HL-60 (cell line): Measurements from ENCODE around the gene MORN4.

Source experiments
- DNase-seq, 2 experiments: peaks; one replicate each; pipeline ENCODE4 v3.0.0-alpha.2; 2010 to 2020; ENCODE audit warnings: low read depth in 1 of 2, low spot score in 1 of 2
- H3K27ac ChIP-seq: fragments of 250-450 bp; sonication (Bioruptor Pico); replicated peaks from 2 replicates; pipeline ENCODE4 v1.5.1; 2020; ENCODE audit warnings: mild to moderate bottlenecking, moderate library complexity
- H3K27me3 ChIP-seq: fragments of 250-450 bp; sonication (Bioruptor Pico); 2 replicates; pipeline ENCODE4 v1.5.1; 2021; ENCODE audit warnings: mild to moderate bottlenecking, moderate library complexity; ENCODE audit not compliant: insufficient read depth, poor library complexity, severe bottlenecking
- H3K4me3 ChIP-seq: replicated peaks from 2 replicates; pipeline ENCODE4 v1.5.1; 2011; ENCODE audit warnings: mild to moderate bottlenecking, control low read depth, low read length; ENCODE audit not compliant: insufficient read depth
- GABPA ChIP-seq: IDR thresholded peaks from 2 replicates; pipeline ENCODE4 v1.6.1; 2012; ENCODE audit warnings: low read depth
- POLR2AphosphoS5 ChIP-seq: IDR thresholded peaks from 2 replicates; pipeline ENCODE4 v1.6.1; 2012; ENCODE audit warnings: low read depth
- SPI1 ChIP-seq: IDR thresholded peaks from 2 replicates; pipeline ENCODE4 v1.6.1; 2012; ENCODE audit warnings: low read depth, mild to moderate bottlenecking, borderline replicate concordance
- TF ChIP-seq, protein P1 (sequence below): IDR thresholded peaks from one replicate; pipeline ENCODE4 v1.5.1; 2011; ENCODE audit warnings: low read length, control low read depth, inconsistent platforms; ENCODE audit not compliant: insufficient read depth
- TF ChIP-seq, protein P2 (sequence below): IDR thresholded peaks from 2 replicates; pipeline ENCODE4 v1.6.1; 2012; ENCODE audit warnings: low read depth; ENCODE audit not compliant: insufficient replicate concordance

MORN4 gene

GRCh38 chr10:97590748-97591495 is 42.4 kb downstream of the MORN4 start:
- H3K27ac ChIP-seq = no peak overlapping the region
- DNase-seq = no peak

DNA sequence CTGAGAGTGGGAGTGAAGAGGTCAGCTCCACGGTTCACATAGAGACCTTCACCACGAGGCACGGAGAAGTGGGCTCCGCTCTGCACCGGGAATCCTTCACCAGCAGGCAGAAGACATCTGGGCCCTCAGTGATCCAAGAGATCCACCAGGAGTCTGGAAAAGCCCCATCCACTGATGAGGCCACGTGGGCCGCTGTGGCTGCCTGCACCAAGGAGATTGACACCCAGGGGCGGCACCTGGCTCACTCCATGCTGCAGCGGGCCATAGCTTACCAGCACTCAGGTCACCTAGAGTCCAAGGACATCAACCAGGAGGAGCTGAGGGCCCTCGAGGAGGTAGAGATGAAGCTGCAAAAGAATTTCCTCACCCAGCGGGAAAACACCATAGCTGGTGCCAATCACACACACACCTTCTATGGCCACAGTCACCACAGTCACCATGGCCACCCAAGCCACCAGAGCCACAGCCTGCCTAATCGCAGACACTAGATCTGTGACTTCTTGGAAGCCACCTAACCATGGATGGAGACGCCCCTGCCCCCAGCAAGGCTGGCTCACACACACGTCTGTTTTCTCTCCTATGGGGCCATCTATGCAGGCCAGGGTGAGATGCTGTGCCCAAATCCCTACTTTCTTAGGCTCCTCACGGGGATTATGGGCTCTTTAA is 43.1 kb downstream of the MORN4 start:
- H3K4me3 ChIP-seq = no peak overlapping the region
- no peak for DNase-seq
- H3K27ac ChIP-seq = no peak overlapping the region
- TF ChIP-seq GABPA (no peak), POLR2AphosphoS5 (no peak), SPI1 (no peak)
- TF ChIP-seq, protein P1, sequence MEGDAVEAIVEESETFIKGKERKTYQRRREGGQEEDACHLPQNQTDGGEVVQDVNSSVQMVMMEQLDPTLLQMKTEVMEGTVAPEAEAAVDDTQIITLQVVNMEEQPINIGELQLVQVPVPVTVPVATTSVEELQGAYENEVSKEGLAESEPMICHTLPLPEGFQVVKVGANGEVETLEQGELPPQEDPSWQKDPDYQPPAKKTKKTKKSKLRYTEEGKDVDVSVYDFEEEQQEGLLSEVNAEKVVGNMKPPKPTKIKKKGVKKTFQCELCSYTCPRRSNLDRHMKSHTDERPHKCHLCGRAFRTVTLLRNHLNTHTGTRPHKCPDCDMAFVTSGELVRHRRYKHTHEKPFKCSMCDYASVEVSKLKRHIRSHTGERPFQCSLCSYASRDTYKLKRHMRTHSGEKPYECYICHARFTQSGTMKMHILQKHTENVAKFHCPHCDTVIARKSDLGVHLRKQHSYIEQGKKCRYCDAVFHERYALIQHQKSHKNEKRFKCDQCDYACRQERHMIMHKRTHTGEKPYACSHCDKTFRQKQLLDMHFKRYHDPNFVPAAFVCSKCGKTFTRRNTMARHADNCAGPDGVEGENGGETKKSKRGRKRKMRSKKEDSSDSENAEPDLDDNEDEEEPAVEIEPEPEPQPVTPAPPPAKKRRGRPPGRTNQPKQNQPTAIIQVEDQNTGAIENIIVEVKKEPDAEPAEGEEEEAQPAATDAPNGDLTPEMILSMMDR = no peak
- TF ChIP-seq, protein P2, sequence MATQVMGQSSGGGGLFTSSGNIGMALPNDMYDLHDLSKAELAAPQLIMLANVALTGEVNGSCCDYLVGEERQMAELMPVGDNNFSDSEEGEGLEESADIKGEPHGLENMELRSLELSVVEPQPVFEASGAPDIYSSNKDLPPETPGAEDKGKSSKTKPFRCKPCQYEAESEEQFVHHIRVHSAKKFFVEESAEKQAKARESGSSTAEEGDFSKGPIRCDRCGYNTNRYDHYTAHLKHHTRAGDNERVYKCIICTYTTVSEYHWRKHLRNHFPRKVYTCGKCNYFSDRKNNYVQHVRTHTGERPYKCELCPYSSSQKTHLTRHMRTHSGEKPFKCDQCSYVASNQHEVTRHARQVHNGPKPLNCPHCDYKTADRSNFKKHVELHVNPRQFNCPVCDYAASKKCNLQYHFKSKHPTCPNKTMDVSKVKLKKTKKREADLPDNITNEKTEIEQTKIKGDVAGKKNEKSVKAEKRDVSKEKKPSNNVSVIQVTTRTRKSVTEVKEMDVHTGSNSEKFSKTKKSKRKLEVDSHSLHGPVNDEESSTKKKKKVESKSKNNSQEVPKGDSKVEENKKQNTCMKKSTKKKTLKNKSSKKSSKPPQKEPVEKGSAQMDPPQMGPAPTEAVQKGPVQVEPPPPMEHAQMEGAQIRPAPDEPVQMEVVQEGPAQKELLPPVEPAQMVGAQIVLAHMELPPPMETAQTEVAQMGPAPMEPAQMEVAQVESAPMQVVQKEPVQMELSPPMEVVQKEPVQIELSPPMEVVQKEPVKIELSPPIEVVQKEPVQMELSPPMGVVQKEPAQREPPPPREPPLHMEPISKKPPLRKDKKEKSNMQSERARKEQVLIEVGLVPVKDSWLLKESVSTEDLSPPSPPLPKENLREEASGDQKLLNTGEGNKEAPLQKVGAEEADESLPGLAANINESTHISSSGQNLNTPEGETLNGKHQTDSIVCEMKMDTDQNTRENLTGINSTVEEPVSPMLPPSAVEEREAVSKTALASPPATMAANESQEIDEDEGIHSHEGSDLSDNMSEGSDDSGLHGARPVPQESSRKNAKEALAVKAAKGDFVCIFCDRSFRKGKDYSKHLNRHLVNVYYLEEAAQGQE = no peak
- H3K27me3 ChIP-seq = no peaks in the 10 kb centered on the region

More at GRCh38 chr10:97590748-97591495, 42.4 kb downstream of the MORN4 start:
- Histone ChIP-seq H3K4me3 (no peak overlapping the region), H3K27me3 (no peaks in the 10 kb centered on the region)
- no peak for TF ChIP-seq POLR2AphosphoS5

GRCh38 chr10:97589479-97589878 is 43.8 kb downstream of the MORN4 start, which contains the start of gene C10orf62:
Gene C10orf62 (plus strand): TSS chr10:97589721. CDS start chr10:97589898, 177 bp downstream.
- TF ChIP-seq, protein P1 = no peak
- TF ChIP-seq, protein P2 = no peak
- TF ChIP-seq GABPA (no peak), POLR2AphosphoS5 (no peak), SPI1 (no peak)
- H3K4me3 ChIP-seq = no peak within 1 kb of the TSS
- no peaks in the 10 kb centered on the region for H3K27me3 ChIP-seq
- no peak for DNase-seq
- H3K27ac ChIP-seq = no peak within 1 kb of the TSS

GRCh38 chr10:97587183-97587582 is 46.1 kb downstream of the MORN4 start:
- no peak overlapping the region for H3K4me3 ChIP-seq
- H3K27me3 ChIP-seq = no peaks in the 10 kb centered on the region
- TF ChIP-seq GABPA (no peak), SPI1 (no peak), POLR2AphosphoS5 (no peak)
- TF ChIP-seq, protein P2 = no peak
- TF ChIP-seq, protein P1 = no peak
- H3K27ac ChIP-seq = no peak overlapping the region
- no peak for DNase-seq
